Measurements from ENCODE around the gene BOLL. TPM values are rescaled to one million over a fixed set of nuclear protein-coding genes. Genes with fewer than 3 reads are reported as not detected.
"Not testable (repeated sequence)": the region's sequence is repeated elsewhere in the genome, so short reads cannot be mapped to it uniquely, and the experiment has no call there.

Gene BOLL
- total and polyA plus RNA-seq, 2 donors (not counting 1 experiment from before 2014, with no cell fraction given): not detected

DNA sequence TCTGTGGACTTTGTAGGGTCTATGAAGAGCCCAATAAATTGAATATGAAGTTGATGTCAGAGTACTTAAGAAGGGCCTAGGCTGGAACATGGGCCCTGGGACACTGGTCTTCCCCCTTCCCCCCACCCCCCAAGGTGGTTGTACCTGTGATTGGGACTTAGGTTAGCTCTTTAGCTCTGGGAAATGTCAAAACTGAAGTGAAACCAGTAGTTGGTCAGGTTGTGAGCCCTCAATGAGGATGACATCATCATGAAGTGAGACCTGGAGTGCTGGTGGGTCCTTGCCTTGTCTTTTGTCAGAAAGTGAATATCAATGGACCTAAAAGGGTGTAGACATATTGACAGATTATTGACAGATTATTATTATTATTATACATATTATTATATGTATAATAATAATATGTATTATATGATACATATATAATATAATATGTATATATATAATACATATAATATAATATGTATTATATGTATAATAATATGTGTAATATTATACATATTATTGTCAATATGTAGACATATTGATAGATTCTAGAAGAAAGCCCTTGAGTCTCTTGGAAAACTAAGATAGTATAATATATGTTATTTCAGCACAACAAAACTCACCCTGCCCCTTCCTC, 74.6 kb downstream of the BOLL start:
- Histone ChIP-seq H3K9me3 (ENCODE audit: control extremely low read depth in 1 of 3, control insufficient read depth in 2 of 3, insufficient read depth in 1 of 3, low read length in 2 of 3) (no peaks in the 10 kb centered on the region), H3K27ac (ENCODE audit: low read length in 2 of 2) (no peak overlapping the region), H3K4me1 (ENCODE audit: control insufficient read depth in 2 of 2, insufficient read depth in 2 of 2, low read length in 2 of 2) (peaks cover 31 to 33% of the 10 kb centered on the region in 2 donors), H3K36me3 (replicated peaks in 1 of 2; ENCODE audit: control extremely low read depth in 1 of 2, control insufficient read depth in 1 of 2, extremely low read depth in 1 of 2, insufficient read depth in 2 of 2, low read length in 1 of 2) (peaks cover 6% of the 10 kb centered on the region in 2 experiments), H3K4me2 (replicated peaks; ENCODE audit: low read depth, low read length, poor library complexity, severe bottlenecking) (no peak overlapping the region), H3K79me2 (ENCODE audit: control insufficient read depth, insufficient read depth, low read length) (peaks cover 40% of the 10 kb centered on the region), H4K20me1 (ENCODE audit: control insufficient read depth, insufficient read depth, low read length, poor library complexity, severe bottlenecking) (peaks cover 30% of the 10 kb centered on the region), H3K4me3 (ENCODE audit: control extremely low read depth in 1 of 5, extremely low read depth in 1 of 5, insufficient read depth in 1 of 5, low read depth in 2 of 5, low read length in 4 of 5) (no peak overlapping the region), H3K27me3 (replicated peaks in 1 of 4; ENCODE audit: control extremely low read depth in 1 of 4, control insufficient read depth in 3 of 4, insufficient read depth in 4 of 4, low read length in 3 of 4) (no peaks in the 10 kb centered on the region), H3K9ac (ENCODE audit: low read length) (no peak overlapping the region), H2AFZ (ENCODE audit: insufficient read depth, low read depth, low read length, poor library complexity, severe bottlenecking) (no peak overlapping the region)
- intact Hi-C loops (cut with micrococcal nuclease): no loop called here
- DNase-seq: peak; percentile 25
- H3K4me1 Mint-ChIP-seq: peaks cover 43% of the 10 kb centered on the region
- no peak for ATAC-seq (ENCODE audit: low read depth)
- no peak for TF ChIP-seq EZH2 (IDR thresholded peaks at IDR 0.05; ENCODE audit: borderline replicate concordance, insufficient read depth, low read depth, low read length, poor library complexity, severe bottlenecking)
- TF ChIP-seq, protein P1, sequence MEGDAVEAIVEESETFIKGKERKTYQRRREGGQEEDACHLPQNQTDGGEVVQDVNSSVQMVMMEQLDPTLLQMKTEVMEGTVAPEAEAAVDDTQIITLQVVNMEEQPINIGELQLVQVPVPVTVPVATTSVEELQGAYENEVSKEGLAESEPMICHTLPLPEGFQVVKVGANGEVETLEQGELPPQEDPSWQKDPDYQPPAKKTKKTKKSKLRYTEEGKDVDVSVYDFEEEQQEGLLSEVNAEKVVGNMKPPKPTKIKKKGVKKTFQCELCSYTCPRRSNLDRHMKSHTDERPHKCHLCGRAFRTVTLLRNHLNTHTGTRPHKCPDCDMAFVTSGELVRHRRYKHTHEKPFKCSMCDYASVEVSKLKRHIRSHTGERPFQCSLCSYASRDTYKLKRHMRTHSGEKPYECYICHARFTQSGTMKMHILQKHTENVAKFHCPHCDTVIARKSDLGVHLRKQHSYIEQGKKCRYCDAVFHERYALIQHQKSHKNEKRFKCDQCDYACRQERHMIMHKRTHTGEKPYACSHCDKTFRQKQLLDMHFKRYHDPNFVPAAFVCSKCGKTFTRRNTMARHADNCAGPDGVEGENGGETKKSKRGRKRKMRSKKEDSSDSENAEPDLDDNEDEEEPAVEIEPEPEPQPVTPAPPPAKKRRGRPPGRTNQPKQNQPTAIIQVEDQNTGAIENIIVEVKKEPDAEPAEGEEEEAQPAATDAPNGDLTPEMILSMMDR (IDR thresholded peaks at IDR 0.05): no peak
- CTCF ChIA-PET: no interaction called here
- H3K9me3 Mint-ChIP-seq (ENCODE audit: insufficient read depth): no peaks in the 10 kb centered on the region
- no peak overlapping the region for H3K4me3 Mint-ChIP-seq
- no peaks in the 10 kb centered on the region for H3K27me3 Mint-ChIP-seq
- POLR2A ChIA-PET: no interaction called here
- H3K27ac Mint-ChIP-seq: no peak overlapping the region

DNA sequence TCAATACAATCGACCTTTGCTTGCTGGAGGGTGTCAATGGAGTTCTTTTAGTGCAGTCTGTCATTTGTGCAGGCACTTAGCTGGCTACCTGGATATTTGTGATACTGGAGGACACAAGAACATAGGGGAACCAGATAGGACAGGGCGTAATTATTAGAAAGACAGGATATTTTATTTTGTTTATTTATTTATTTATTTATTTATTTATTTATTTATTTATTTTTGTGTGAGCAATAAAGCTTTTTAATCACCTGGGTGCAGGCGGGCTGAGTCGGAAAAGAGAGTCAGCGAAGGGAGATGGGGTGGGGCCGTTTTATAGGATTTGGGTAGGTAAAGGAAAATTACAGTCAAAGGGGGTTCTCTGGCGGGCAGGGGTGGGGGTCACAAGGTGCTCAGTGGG, 76.0 kb downstream of the BOLL start:
- H4K20me1 ChIP-seq (ENCODE audit: control insufficient read depth, insufficient read depth, low read length, poor library complexity, severe bottlenecking): peaks cover 30% of the 10 kb centered on the region
- CTCF ChIA-PET; H3K4me3 Mint-ChIP-seq; H3K36me3 ChIP-seq (replicated peaks in 1 of 2; ENCODE audit: control extremely low read depth in 1 of 2, control insufficient read depth in 1 of 2, extremely low read depth in 1 of 2, insufficient read depth in 2 of 2, low read length in 1 of 2); H3K4me3 ChIP-seq (ENCODE audit: control extremely low read depth in 1 of 5, extremely low read depth in 1 of 5, insufficient read depth in 1 of 5, low read depth in 2 of 5, low read length in 4 of 5); H3K9me3 Mint-ChIP-seq (ENCODE audit: insufficient read depth); H2AFZ ChIP-seq (ENCODE audit: insufficient read depth, low read depth, low read length, poor library complexity, severe bottlenecking); H3K9ac ChIP-seq (ENCODE audit: low read length); H3K9me3 ChIP-seq (ENCODE audit: control extremely low read depth in 1 of 3, control insufficient read depth in 2 of 3, insufficient read depth in 1 of 3, low read length in 2 of 3); POLR2A ChIA-PET; H3K27me3 ChIP-seq (replicated peaks in 1 of 4; ENCODE audit: control extremely low read depth in 1 of 4, control insufficient read depth in 3 of 4, insufficient read depth in 4 of 4, low read length in 3 of 4); DNase-seq; H3K27ac ChIP-seq (ENCODE audit: low read length in 2 of 2); ATAC-seq (ENCODE audit: low read depth); H3K27me3 Mint-ChIP-seq; H3K27ac Mint-ChIP-seq; H3K4me2 ChIP-seq (replicated peaks; ENCODE audit: low read depth, low read length, poor library complexity, severe bottlenecking): not testable (repeated sequence)
- 95% methylated on average over 3 of the region's 7 CpGs for WGBS (ENCODE audit: insufficient coverage)
- intact Hi-C loops (cut with micrococcal nuclease): loop anchor here (10.0 kb wide), 1 partner anchor 784 kb away; the partner anchor contains the start of gene PGAP1
- peaks cover 31 to 33% of the 10 kb centered on the region in 2 donors for H3K4me1 ChIP-seq (ENCODE audit: control insufficient read depth in 2 of 2, insufficient read depth in 2 of 2, low read length in 2 of 2)
- peaks cover 43% of the 10 kb centered on the region for H3K79me2 ChIP-seq (ENCODE audit: control insufficient read depth, insufficient read depth, low read length)
- H3K4me1 Mint-ChIP-seq: peaks cover 47% of the 10 kb centered on the region

Measured in B cell (primary cell).